GM19193 (cell line): Measurements from ENCODE around the gene PIK3R1.

Experiments
- POLR2A ChIP-seq: IDR thresholded peaks from 4 replicates; pipeline ENCODE4 v1.6.1; 2011; ENCODE audit not compliant: insufficient read depth, insufficient read length; ENCODE audit errors: extremely low read depth

The PIK3R1 gene

GRCh38 chr5:68341006-68341405, 125.5 kb downstream of the PIK3R1 start:
- TF ChIP-seq POLR2A = no peak

GRCh38 chr5:68342693-68343092, 127.1 kb downstream of the PIK3R1 start:
- no peak for TF ChIP-seq POLR2A

GRCh38 chr5:68343421-68343826, 127.9 kb downstream of the PIK3R1 start:
- TF ChIP-seq POLR2A = no peak

- TF ChIP-seq POLR2A = no peak
Measured at GRCh38 chr5:68344447-68345111, 129.0 kb downstream of the PIK3R1 start.

- TF ChIP-seq POLR2A = no peak
Measured at GRCh38 chr5:68345171-68345570, 129.6 kb downstream of the PIK3R1 start.

- no peak for TF ChIP-seq POLR2A
Measured at GRCh38 chr5:68345582-68345981, 130.0 kb downstream of the PIK3R1 start.

GRCh38 chr5:68347536-68347935, 132.0 kb downstream of the PIK3R1 start:
- no peak for TF ChIP-seq POLR2A

DNA sequence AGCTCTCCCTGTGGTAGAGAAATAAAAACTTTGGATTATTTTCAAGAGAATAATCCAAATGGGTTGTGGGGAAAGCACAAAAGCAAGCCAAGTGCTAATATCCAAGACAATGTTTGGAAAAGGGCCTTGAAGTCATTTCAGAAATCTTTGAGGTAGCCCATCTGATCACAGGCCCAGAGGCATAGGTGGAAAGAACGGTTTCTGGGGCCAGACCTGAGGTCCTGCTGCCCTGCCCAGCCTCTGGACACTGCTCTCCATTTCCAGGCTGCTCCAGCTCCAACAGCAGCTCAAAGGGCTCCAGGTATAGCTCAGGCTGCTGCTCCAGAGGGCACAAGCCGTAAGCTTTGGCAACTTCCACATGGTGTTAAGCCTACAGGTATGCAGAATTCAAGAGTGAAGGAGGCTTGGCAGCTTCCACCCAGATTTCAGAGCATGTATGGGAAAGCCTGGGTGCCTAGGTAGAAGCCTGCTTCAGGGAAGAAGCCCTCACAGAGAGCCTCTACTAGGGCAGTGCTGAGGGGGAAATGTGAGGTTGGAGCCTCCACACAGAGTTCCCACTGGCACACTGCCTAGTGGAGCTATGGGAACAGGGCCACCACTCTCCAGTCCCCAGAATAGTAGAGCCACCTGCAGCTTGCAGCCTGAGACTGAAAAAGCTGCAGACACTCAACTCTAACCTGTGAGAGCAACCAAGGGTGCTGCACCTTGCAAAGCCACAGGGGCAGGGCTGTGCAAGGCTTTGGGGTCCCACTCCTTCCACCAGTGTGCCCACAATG, 133.1 kb downstream of the PIK3R1 start:
- TF ChIP-seq POLR2A = no peak

DNA sequence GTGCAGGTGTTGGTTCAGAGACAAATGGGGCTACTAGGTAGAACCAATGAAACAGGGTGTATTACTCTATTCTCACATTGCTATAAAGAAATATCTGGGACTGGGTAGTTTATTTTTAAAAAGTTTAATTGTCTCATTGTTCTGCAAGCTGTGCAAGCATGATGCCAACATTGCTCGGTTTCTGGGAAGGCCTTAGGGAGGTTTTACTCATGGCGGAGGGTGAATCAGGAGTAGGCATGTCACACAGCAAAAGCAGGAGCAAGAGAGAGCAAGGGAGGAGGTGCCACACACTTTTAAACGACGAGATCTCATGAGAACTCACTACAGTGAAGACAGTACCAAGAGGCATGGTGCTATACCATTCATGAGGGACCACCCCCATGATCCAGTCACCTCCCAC, 134.6 kb downstream of the PIK3R1 start:
- TF ChIP-seq POLR2A = no peak
